Measurements from ENCODE around the gene MOCOS. TPM values are rescaled to one million over a fixed set of nuclear protein-coding genes. Genes with fewer than 3 reads are reported as not detected.

MOCOS gene
- total RNA-seq, 1 donor from 2014 or later, result 4.2 TPM

GRCh38 chr18:36179562-36180355 is 7.5 kb upstream of the MOCOS start:
- intact Hi-C loops (cut with DNase I), result no loop called here
- H3K4me3 ChIP-seq, result no peak overlapping the region
- H3K36me3 ChIP-seq, result peaks cover 22% of the 10 kb centered on the region
- DNase-seq (peak; percentile 77), ATAC-seq (peak; percentile 65 to 75)
- H3K9me3 ChIP-seq, result no peaks in the 10 kb centered on the region
- H3K4me1 ChIP-seq, result peaks cover 16% of the 10 kb centered on the region
- H3K27ac ChIP-seq, result no peak overlapping the region
- TF ChIP-seq CTCF (IDR thresholded peaks at IDR 0.05), result no peak
- no peaks in the 10 kb centered on the region for H3K27me3 ChIP-seq (ENCODE audit: low read depth)

GRCh38 chr18:36181441-36181840 is 5.9 kb upstream of the MOCOS start:
- no peaks in the 10 kb centered on the region for H3K27me3 ChIP-seq (ENCODE audit: low read depth)
- intact Hi-C loops (cut with DNase I), result no loop called here
- no peak for ATAC-seq
- no peak overlapping the region for H3K27ac ChIP-seq
- H3K4me1 ChIP-seq, result peaks cover 19% of the 10 kb centered on the region
- H3K36me3 ChIP-seq, result peaks cover 5% of the 10 kb centered on the region
- no peaks in the 10 kb centered on the region for H3K9me3 ChIP-seq
- no peak for TF ChIP-seq CTCF (IDR thresholded peaks at IDR 0.05)
- no peak for DNase-seq
- H3K4me3 ChIP-seq, result no peak overlapping the region

GRCh38 chr18:36181898-36182506 is 5.3 kb upstream of the MOCOS start:
- H3K27me3 ChIP-seq (ENCODE audit: low read depth), result no peaks in the 10 kb centered on the region
- DNase-seq, result no peak
- H3K9me3 ChIP-seq, result no peaks in the 10 kb centered on the region
- H3K27ac ChIP-seq, result no peak overlapping the region
- no peak for TF ChIP-seq CTCF (IDR thresholded peaks at IDR 0.05)
- intact Hi-C loops (cut with DNase I), result no loop called here
- H3K4me3 ChIP-seq, result no peak overlapping the region
- peaks cover 23% of the 10 kb centered on the region for H3K4me1 ChIP-seq
- H3K36me3 ChIP-seq, result no peaks in the 10 kb centered on the region
- no peak for ATAC-seq

- no peaks in the 10 kb centered on the region for H3K36me3 ChIP-seq
These were observed 4.3 kb upstream of the MOCOS start for GRCh38 chr18:36183033-36183432.

GRCh38 chr18:36183987-36184386 is 3.3 kb upstream of the MOCOS start:
- intact Hi-C loops (cut with DNase I), result no loop called here
- no peak for TF ChIP-seq CTCF (IDR thresholded peaks at IDR 0.05)
- H3K9me3 ChIP-seq, result no peaks in the 10 kb centered on the region
- H3K27me3 ChIP-seq (ENCODE audit: low read depth), result no peaks in the 10 kb centered on the region
- no peak overlapping the region for H3K4me3 ChIP-seq
- H3K4me1 ChIP-seq, result peaks cover 36% of the 10 kb centered on the region
- no peaks in the 10 kb centered on the region for H3K36me3 ChIP-seq
- no peak for DNase-seq
- no peak overlapping the region for H3K27ac ChIP-seq
- no peak for ATAC-seq

More at GRCh38 chr18:36183033-36183432, 4.3 kb upstream of the MOCOS start:
- no peak for TF ChIP-seq CTCF (IDR thresholded peaks at IDR 0.05)
- intact Hi-C loops (cut with DNase I), result no loop called here
- H3K27me3 ChIP-seq (ENCODE audit: low read depth), result no peaks in the 10 kb centered on the region
- no peaks in the 10 kb centered on the region for H3K9me3 ChIP-seq
- peaks cover 29% of the 10 kb centered on the region for H3K4me1 ChIP-seq
- H3K27ac ChIP-seq, result no peak overlapping the region
- no peak overlapping the region for H3K4me3 ChIP-seq
- ATAC-seq (no peak), DNase-seq (no peak)
